HL-60 (cell line): ENCODE results near the gene ATAD3C.
"Not testable (repeated sequence)": the region's sequence is repeated elsewhere in the genome, so short reads cannot be mapped to it uniquely, and the experiment has no call there.

Experiments used
- DNase-seq, 2 experiments: peaks; one replicate each; pipeline ENCODE4 v3.0.0-alpha.2; 2010 to 2020; ENCODE audit warnings: low read depth in 1 of 2, low spot score in 1 of 2
- H3K27ac ChIP-seq: fragments of 250-450 bp; sonication (Bioruptor Pico); replicated peaks from 2 replicates; pipeline ENCODE4 v1.5.1; 2020; ENCODE audit warnings: mild to moderate bottlenecking, moderate library complexity
- H3K27me3 ChIP-seq: fragments of 250-450 bp; sonication (Bioruptor Pico); 2 replicates; pipeline ENCODE4 v1.5.1; 2021; ENCODE audit warnings: mild to moderate bottlenecking, moderate library complexity; ENCODE audit not compliant: insufficient read depth, poor library complexity, severe bottlenecking
- H3K4me3 ChIP-seq: replicated peaks from 2 replicates; pipeline ENCODE4 v1.5.1; 2011; ENCODE audit warnings: mild to moderate bottlenecking, control low read depth, low read length; ENCODE audit not compliant: insufficient read depth
- GABPA ChIP-seq: IDR thresholded peaks from 2 replicates; pipeline ENCODE4 v1.6.1; 2012; ENCODE audit warnings: low read depth
- POLR2AphosphoS5 ChIP-seq: IDR thresholded peaks from 2 replicates; pipeline ENCODE4 v1.6.1; 2012; ENCODE audit warnings: low read depth
- SPI1 ChIP-seq: IDR thresholded peaks from 2 replicates; pipeline ENCODE4 v1.6.1; 2012; ENCODE audit warnings: low read depth, mild to moderate bottlenecking, borderline replicate concordance
- TF ChIP-seq, protein P1 (sequence below): IDR thresholded peaks from one replicate; pipeline ENCODE4 v1.5.1; 2011; ENCODE audit warnings: low read length, control low read depth, inconsistent platforms; ENCODE audit not compliant: insufficient read depth
- TF ChIP-seq, protein P2 (sequence below): IDR thresholded peaks from 2 replicates; pipeline ENCODE4 v1.6.1; 2012; ENCODE audit warnings: low read depth; ENCODE audit not compliant: insufficient replicate concordance

Gene ATAD3C

DNA sequence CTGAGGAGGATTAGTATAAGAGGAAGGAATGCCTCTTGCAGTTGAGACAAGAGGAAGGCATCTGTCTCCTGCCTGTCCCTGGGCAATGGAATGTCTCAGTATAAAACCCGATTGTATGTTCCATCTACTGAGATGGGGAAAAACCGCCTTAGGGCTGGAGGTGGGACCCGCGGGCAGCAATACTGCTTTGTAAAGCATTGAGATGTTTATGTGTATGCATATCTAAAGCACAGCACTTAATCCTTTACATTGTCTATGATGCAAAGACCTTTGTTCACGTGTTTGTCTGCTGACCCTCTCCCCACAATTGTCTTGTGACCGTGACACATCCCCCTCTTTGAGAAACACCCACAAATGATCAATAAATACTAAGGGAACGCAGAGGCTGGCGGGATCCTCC is 39.3 kb upstream of the ATAD3C start:
- H3K27me3 ChIP-seq, H3K27ac ChIP-seq, DNase-seq, H3K4me3 ChIP-seq: not testable (repeated sequence)
- TF ChIP-seq POLR2AphosphoS5 = 0 out of 2 replicates have a peak, but pooled peaks have one; percentile 2

DNA sequence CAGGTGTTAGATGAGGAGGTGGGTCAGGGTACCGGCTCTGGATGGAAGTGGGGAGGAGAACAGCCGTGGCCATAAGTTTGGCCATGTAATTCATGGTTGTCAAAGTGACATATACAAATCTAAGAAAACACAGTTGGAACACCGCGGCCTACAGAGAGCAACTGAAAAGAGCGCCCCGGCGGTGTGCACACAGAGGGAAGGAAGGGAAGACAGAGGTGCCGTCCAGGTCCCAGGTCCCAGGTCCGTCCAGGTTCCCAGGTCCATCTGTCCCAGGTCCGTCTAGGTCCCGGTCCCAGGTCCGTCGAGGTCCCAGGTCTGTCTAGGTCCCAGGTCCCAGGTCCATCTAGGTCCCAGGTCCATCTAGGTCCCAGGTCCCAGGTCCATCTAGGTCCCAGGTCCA is 37.9 kb upstream of the ATAD3C start:
- Histone ChIP-seq H3K27ac (no peak overlapping the region), H3K27me3 (no peaks in the 10 kb centered on the region), H3K4me3 (no peak overlapping the region)
- DNase-seq = no peak
- TF ChIP-seq SPI1 (no peak), POLR2AphosphoS5 (0 out of 2 replicates have a peak, but pooled peaks have one; percentile 3)
- TF ChIP-seq, protein P1, sequence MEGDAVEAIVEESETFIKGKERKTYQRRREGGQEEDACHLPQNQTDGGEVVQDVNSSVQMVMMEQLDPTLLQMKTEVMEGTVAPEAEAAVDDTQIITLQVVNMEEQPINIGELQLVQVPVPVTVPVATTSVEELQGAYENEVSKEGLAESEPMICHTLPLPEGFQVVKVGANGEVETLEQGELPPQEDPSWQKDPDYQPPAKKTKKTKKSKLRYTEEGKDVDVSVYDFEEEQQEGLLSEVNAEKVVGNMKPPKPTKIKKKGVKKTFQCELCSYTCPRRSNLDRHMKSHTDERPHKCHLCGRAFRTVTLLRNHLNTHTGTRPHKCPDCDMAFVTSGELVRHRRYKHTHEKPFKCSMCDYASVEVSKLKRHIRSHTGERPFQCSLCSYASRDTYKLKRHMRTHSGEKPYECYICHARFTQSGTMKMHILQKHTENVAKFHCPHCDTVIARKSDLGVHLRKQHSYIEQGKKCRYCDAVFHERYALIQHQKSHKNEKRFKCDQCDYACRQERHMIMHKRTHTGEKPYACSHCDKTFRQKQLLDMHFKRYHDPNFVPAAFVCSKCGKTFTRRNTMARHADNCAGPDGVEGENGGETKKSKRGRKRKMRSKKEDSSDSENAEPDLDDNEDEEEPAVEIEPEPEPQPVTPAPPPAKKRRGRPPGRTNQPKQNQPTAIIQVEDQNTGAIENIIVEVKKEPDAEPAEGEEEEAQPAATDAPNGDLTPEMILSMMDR = no peak

DNA sequence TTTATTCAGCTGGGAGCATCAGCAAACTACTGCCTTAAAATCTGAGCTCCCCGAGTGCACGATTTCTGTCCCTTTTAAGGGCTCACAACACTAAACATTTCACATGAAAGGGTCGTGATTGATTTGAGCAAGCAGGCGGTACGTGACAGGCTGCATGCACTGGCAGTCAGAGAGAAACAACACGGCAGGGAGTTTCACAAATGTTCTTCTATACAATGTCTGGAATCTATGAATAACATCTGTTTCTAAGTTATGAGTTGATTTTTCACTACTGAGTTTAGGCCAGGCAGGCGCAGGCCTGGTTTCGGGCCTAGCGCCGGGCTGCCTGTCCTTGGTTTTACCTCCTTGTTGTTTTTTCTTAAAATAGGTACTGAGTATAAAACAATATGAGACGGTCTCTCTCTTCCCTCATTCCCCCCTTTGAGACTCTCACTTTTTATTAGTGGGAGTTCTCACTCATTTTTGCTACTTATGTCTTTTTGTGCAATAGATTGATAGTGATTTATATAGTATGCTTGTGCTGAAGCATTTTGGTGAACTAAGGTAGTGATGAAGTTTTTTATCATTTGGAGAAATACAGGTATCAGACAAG is 37.1 kb upstream of the ATAD3C start:
- DNase-seq, H3K27me3 ChIP-seq, H3K4me3 ChIP-seq, H3K27ac ChIP-seq: not testable (repeated sequence)

DNA sequence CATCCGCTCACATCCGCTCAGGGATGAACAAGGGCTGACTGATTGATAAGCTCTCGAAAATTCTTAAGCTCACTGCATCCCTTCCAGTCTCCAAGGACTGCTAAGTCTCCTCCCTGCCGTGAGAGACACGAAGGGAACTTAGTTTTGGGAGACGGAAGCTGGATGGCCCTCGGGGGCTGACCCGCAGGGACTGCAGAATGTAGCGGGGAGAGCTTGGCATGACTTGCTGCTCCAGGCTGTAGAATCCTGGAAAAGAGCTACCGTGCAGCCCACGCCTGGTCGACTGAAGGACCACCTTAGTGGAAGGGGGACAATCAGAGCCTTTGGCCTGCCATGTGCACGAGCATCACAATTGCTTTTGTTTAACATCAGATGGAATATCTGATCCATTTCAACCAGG is 33.7 kb upstream of the ATAD3C start:
- no peak overlapping the region for H3K4me3 ChIP-seq
- no peak overlapping the region for H3K27ac ChIP-seq
- TF ChIP-seq POLR2AphosphoS5 = no peak
- TF ChIP-seq SPI1 = no peak
- no peak for TF ChIP-seq GABPA
- TF ChIP-seq, protein P1 = no peak
- TF ChIP-seq, protein P2, sequence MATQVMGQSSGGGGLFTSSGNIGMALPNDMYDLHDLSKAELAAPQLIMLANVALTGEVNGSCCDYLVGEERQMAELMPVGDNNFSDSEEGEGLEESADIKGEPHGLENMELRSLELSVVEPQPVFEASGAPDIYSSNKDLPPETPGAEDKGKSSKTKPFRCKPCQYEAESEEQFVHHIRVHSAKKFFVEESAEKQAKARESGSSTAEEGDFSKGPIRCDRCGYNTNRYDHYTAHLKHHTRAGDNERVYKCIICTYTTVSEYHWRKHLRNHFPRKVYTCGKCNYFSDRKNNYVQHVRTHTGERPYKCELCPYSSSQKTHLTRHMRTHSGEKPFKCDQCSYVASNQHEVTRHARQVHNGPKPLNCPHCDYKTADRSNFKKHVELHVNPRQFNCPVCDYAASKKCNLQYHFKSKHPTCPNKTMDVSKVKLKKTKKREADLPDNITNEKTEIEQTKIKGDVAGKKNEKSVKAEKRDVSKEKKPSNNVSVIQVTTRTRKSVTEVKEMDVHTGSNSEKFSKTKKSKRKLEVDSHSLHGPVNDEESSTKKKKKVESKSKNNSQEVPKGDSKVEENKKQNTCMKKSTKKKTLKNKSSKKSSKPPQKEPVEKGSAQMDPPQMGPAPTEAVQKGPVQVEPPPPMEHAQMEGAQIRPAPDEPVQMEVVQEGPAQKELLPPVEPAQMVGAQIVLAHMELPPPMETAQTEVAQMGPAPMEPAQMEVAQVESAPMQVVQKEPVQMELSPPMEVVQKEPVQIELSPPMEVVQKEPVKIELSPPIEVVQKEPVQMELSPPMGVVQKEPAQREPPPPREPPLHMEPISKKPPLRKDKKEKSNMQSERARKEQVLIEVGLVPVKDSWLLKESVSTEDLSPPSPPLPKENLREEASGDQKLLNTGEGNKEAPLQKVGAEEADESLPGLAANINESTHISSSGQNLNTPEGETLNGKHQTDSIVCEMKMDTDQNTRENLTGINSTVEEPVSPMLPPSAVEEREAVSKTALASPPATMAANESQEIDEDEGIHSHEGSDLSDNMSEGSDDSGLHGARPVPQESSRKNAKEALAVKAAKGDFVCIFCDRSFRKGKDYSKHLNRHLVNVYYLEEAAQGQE = no peak
- no peaks in the 10 kb centered on the region for H3K27me3 ChIP-seq
- DNase-seq = no peak

DNA sequence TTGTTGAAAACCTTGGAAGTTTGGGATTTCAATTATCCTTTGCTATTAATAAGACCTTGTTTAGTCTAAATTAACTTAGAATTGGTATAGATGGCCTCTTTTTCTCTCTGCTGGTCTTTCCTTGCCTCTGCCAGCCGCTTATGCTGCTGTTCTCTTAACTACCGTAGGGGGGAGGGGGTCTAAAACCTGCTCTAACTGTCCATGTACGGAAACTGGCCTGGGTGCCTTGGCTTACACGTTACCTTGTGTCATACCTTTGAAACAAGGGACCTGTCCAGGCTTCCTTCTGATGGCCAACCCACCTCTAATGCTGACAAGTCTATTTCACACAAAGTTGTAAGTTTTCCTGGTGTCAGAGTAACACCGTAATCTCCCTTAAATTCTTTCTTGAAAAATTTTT is 32.1 kb upstream of the ATAD3C start:
- H3K27me3 ChIP-seq, H3K27ac ChIP-seq, H3K4me3 ChIP-seq, DNase-seq: not testable (repeated sequence)

DNA sequence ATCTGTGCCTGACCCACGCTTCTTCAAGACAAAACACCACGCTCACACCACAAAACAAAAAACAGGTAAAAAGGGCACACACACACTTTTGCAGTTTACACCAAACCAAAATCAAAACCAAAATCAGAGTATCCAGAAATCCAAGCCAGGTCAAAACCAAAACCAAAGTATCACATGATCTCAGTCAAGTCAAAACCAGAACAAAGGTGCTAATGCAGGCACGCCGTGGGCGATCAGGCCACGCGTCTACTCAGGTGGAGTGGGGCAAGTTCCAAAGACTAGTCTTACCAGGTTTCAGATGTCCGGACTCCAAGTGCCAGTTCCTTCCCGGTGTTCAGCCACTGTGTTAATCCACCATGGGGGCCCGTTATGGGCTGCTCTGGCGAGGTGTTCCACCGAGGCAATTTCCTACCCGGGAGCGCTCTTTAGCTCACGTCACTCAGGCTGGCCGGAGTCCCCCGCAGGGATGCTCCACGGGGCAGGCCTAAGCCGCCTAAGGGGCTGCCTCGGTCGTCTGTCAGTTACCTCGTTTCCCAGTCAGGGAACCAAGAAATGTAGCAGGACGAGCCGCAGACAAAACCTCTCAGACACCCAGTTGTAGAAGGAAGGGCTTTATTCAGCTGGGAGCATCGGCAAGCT is 31.5 kb upstream of the ATAD3C start:
- H3K27me3 ChIP-seq, H3K4me3 ChIP-seq, DNase-seq, H3K27ac ChIP-seq: not testable (repeated sequence)
